ENCODE results near the gene SH2D7. TPM values are rescaled to one million over a fixed set of nuclear protein-coding genes. Genes with fewer than 3 reads are reported as not detected.
A peak's percentile ranks its signal among the peaks of the same experiment; 100 is the strongest.
"Not testable (repeated sequence)": the region's sequence is repeated elsewhere in the genome, so short reads cannot be mapped to it uniquely, and the experiment has no call there.

The SH2D7 gene
- total and polyA plus RNA-seq, 12 donors: not detected

GRCh38 chr15:78149805-78150751, 57.7 kb downstream of the SH2D7 start:
- peak overlapping the region; percentile 68 to 88 (median 79) for H3K4me3 ChIP-seq
- no peaks in the 10 kb centered on the region for H3K9me3 ChIP-seq
- intact Hi-C loops (cut with DNase I): loop anchor here in 1 of 10 donors (2.0 kb wide), 1 partner anchor 19 kb away; the partner anchor contains the start of gene CIB2
- no peak for TF ChIP-seq CTCF (IDR thresholded peaks at IDR 0.05)
- H3K27me3 ChIP-seq: no peaks in the 10 kb centered on the region
- peaks cover 4 to 69% (median 43%) of the 10 kb centered on the region in 9 donors for H3K4me1 ChIP-seq
- 9 to 11% methylated on average over 20 of the region's 20 CpGs for WGBS, 2 donors
- peak overlapping the region; percentile 79 to 97 (median 92) for H3K27ac ChIP-seq
- peaks cover 0 to 13% (median 0%) of the 10 kb centered on the region in 9 donors for H3K36me3 ChIP-seq
- no peak for DNase-seq
- ATAC-seq: peak in 2 of 8 donors; percentile 1

- Histone ChIP-seq H3K36me3 (peaks cover 0 to 23% (median 0%) of the 10 kb centered on the region in 9 donors), H3K27ac (peak overlapping the region in 3 of 10 donors; percentile 8 to 97 (median 93)), H3K4me3 (peak overlapping the region in 1 of 10 donors; percentile 79), H3K4me1 (peaks cover 8 to 79% (median 50%) of the 10 kb centered on the region in 9 donors)
- H3K9me3 ChIP-seq; DNase-seq; ATAC-seq; H3K27me3 ChIP-seq; intact Hi-C loops (cut with DNase I): not testable (repeated sequence)
- WGBS, 2 donors: 93 to 95% methylated on average over 8 of the region's 8 CpGs
Observed at GRCh38 chr15:78151075-78151474, 58.7 kb downstream of the SH2D7 start.

Other genes starting within 250 kb of the SH2D7 start
- 10 to 100 TPM in 5 of 10 donors, 1 to 10 TPM in 5; 6.3 to 20.8 (median 10.0) TPM for gene TBC1D2B, start 14.8 kb upstream of the SH2D7 start, total RNA-seq
- gene TBC1D2B, start 14.8 kb upstream of the SH2D7 start, polyA plus RNA-seq: 1 to 10 TPM; 4.7 to 7.6 TPM
- 10 to 100 TPM in 7 of 10 donors, 1 to 10 TPM in 3; 4.0 to 32.3 (median 17.1) TPM for gene CIB2, start 38.9 kb downstream of the SH2D7 start, total RNA-seq
- 1 to 10 TPM; 2.6 to 3.9 TPM for gene CIB2, start 38.9 kb downstream of the SH2D7 start, polyA plus RNA-seq
- gene IDH3A, start 56.8 kb downstream of the SH2D7 start, total RNA-seq: 100 to 1,000 TPM; 315 to 509 (median 460) TPM
- gene IDH3A, start 56.8 kb downstream of the SH2D7 start, polyA plus RNA-seq: 100 to 1,000 TPM; 110 to 125 TPM
- under 1 TPM in 2 of 10 donors, not detected in 8; 0.22 to 0.30 TPM for gene ACSBG1, start 142.0 kb downstream of the SH2D7 start, total RNA-seq
- gene ACSBG1, start 142.0 kb downstream of the SH2D7 start, polyA plus RNA-seq: under 1 TPM; 0.59 to 0.65 TPM
- gene DNAJA4, start 172.0 kb downstream of the SH2D7 start, total RNA-seq: 100 to 1,000 TPM in 8 of 10 donors, 10 to 100 TPM in 2; 78.9 to 210 (median 150) TPM
- gene DNAJA4, start 172.0 kb downstream of the SH2D7 start, polyA plus RNA-seq: 100 to 1,000 TPM in 1 of 2 donors, 10 to 100 TPM in 1; 40.0 to 226 TPM
- gene SKIC8, start 207.0 kb downstream of the SH2D7 start, total RNA-seq: 10 to 100 TPM; 24.0 to 32.8 (median 26.4) TPM
- gene SKIC8, start 207.0 kb downstream of the SH2D7 start, polyA plus RNA-seq: 10 to 100 TPM; 33.8 to 37.0 TPM
- not detected for gene CRABP1, start 247.8 kb downstream of the SH2D7 start, total RNA-seq
- gene CRABP1, start 247.8 kb downstream of the SH2D7 start, polyA plus RNA-seq: not detected

All from heart right ventricle (tissue), 16 donors.